Vagina (tissue), 2 donors: ENCODE measurements around the gene DNAJA3.

ENCODE experiments used
- POLR2AphosphoS5 ChIP-seq, 2 donors: sonication (generic); formaldehyde crosslinking; IDR thresholded peaks; one replicate each; pipeline ENCODE4 v1.9.0; 2017; ENCODE audit warnings: antibody characterized with exemption in 2 of 2, mild to moderate bottlenecking in 2 of 2, low read depth in 1 of 2; ENCODE audit not compliant: insufficient read depth in 1 of 2
- TF ChIP-seq, protein P1 (sequence below), 3 experiments: fragments of 450-650 bp in 2 of 3; fragments of 200-600 bp in 1 of 3; sonication (generic) in 1 of 3; IDR thresholded peaks; one replicate each; pipeline ENCODE4 v1.5.1; 2017 to 2019; ENCODE audit warnings: antibody characterized with exemption in 3 of 3, mild to moderate bottlenecking in 2 of 3, moderate library complexity in 2 of 3

- TF ChIP-seq POLR2AphosphoS5 (IDR thresholded peaks at IDR 0.05; ENCODE audit: insufficient read depth in 1 of 2, low read depth in 1 of 2), result no peak
- TF ChIP-seq, protein P1, sequence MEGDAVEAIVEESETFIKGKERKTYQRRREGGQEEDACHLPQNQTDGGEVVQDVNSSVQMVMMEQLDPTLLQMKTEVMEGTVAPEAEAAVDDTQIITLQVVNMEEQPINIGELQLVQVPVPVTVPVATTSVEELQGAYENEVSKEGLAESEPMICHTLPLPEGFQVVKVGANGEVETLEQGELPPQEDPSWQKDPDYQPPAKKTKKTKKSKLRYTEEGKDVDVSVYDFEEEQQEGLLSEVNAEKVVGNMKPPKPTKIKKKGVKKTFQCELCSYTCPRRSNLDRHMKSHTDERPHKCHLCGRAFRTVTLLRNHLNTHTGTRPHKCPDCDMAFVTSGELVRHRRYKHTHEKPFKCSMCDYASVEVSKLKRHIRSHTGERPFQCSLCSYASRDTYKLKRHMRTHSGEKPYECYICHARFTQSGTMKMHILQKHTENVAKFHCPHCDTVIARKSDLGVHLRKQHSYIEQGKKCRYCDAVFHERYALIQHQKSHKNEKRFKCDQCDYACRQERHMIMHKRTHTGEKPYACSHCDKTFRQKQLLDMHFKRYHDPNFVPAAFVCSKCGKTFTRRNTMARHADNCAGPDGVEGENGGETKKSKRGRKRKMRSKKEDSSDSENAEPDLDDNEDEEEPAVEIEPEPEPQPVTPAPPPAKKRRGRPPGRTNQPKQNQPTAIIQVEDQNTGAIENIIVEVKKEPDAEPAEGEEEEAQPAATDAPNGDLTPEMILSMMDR (IDR thresholded peaks at IDR 0.05), result no peak
These were observed 39.7 kb upstream of the DNAJA3 start for GRCh38 chr16:4385789-4386450.
